Left lung (tissue), 10 donors: Measurements from ENCODE around the gene TSC22D3. TPM values are rescaled to one million over a fixed set of nuclear protein-coding genes. Genes with fewer than 3 reads are reported as not detected.

Experiments used
- ATAC-seq: fragments of 200-7000 bp; cut with Tn5 transposase; one replicate; pipeline ENCODE4 v1.9.1; 2020; ENCODE audit warnings: moderate library complexity
- DNase-seq, 4 donors: peaks; one replicate each; pipeline ENCODE4 v3.0.0-alpha.2; 2013 to 2020
- H3K27ac ChIP-seq, 2 donors: fragments of 200-600 bp; sonication (generic) in 1 of 2; one replicate each; pipeline versions ENCODE4 v1.5.0 to v1.8.0; 2020 to 2021
- H3K27me3 ChIP-seq, 2 donors: fragments of 200-600 bp; sonication (generic) in 1 of 2; one replicate each; pipeline versions ENCODE4 v1.5.0 to v1.8.0; 2020 to 2021
- H3K36me3 ChIP-seq, 2 donors: fragments of 200-600 bp; sonication (generic) in 1 of 2; one replicate each; pipeline versions ENCODE4 v1.5.0 to v1.8.0; 2020 to 2021
- H3K4me1 ChIP-seq, 2 donors: fragments of 200-600 bp; one replicate each; pipeline ENCODE4 v1.8.0; 2021
- H3K4me3 ChIP-seq, 2 donors: fragments of 200-600 bp; sonication (generic) in 1 of 2; one replicate each; pipeline versions ENCODE4 v1.5.0 to v1.8.0; 2020 to 2021; ENCODE audit warnings: mild to moderate bottlenecking in 1 of 2
- H3K9me3 ChIP-seq, 2 donors: fragments of 200-600 bp; sonication (generic) in 1 of 2; one replicate each; pipeline versions ENCODE4 v1.5.0 to v1.8.0; 2020 to 2021
- CTCF ChIP-seq, 2 donors: fragments of 200-600 bp; sonication (generic) in 1 of 2; IDR thresholded peaks; one replicate each; pipeline versions ENCODE4 v1.5.0 to v1.8.0; 2021; ENCODE audit warnings: antibody characterized with exemption in 2 of 2
- intact Hi-C, 2 donors: fragments of 100-400 bp; cut with DNase I; formaldehyde crosslinking; loops; one replicate each; pipeline versions ENCODE4 v1.11.2 to v1.14.2; 2022
- polyA plus RNA-seq, 6 donors: library from polyadenylated mRNA; unstranded; fragments of 120-200 nt; gene quantifications; one replicate each; pipeline ENCODE4 v1.2.1, GENCODE V29; 2013; ENCODE audit not compliant: insufficient read length in 6 of 6
- total RNA-seq, 2 donors: library from RNA; stranded (reverse); fragmentation: NEBNext Ultra II Directional; extraction: Animal tissue kit (Norgen Biotek cat#: 25700); gene quantifications; one replicate each; pipeline ENCODE4 v1.2.1, GENCODE V29; 2021
- donor health status: DM: no; HTN: yes; CAD: no.
- donor health status: DM: no; HTN: no; CAD: no.

The TSC22D3 gene
- total and polyA plus RNA-seq, 8 donors, result 119 to 156 (median 126) TPM

- intact Hi-C loops, result no loop called here
- peaks cover 13 to 70% of the 10 kb centered on the region in 2 donors for H3K4me1 ChIP-seq
- H3K4me3 ChIP-seq, result peak overlapping the region in 1 of 2 donors; percentile 72
- H3K9me3 ChIP-seq, result no peaks in the 10 kb centered on the region
- H3K27ac ChIP-seq, result peak overlapping the region; percentile 92 to 98
- H3K27me3 ChIP-seq, result no peaks in the 10 kb centered on the region
- TF ChIP-seq CTCF (IDR thresholded peaks at IDR 0.05), result no peak
- ATAC-seq (no peak), DNase-seq (no peak)
- peaks cover 0 to 28% of the 10 kb centered on the region in 2 donors for H3K36me3 ChIP-seq
These were observed 61.9 kb downstream of the TSC22D3 start for GRCh38 chrX:107713543-107714205.

DNA sequence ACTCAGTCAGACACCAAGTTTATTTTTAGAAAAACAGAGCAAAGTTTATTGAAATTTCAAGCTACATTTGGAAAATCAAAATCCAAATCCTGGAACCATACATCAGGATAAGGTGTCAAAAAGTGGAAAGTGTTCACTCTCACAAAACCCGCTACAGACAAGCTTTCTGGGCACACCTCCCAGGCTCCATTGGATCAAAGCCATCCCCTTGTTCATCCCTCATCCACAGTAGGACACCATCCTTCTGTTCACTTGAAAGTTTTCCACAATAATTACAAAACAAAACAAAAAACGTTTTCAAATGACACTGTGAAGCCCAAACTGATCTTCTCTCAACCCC lies 62.4 kb downstream of the TSC22D3 start:
- H3K27me3 ChIP-seq, result no peaks in the 10 kb centered on the region

GRCh38 chrX:107712231-107713202 lies 63.1 kb downstream of the TSC22D3 start:
- Histone ChIP-seq H3K36me3 (peaks cover 0 to 28% of the 10 kb centered on the region in 2 donors), H3K27ac (peak overlapping the region; percentile 92 to 98), H3K4me3 (peak overlapping the region in 1 of 2 donors; percentile 72), H3K4me1 (peaks cover 13 to 61% of the 10 kb centered on the region in 2 donors), H3K9me3 (no peaks in the 10 kb centered on the region), H3K27me3 (no peaks in the 10 kb centered on the region)
- DNase-seq (no peak), ATAC-seq (peak; percentile 18)
- no peak for TF ChIP-seq CTCF (IDR thresholded peaks at IDR 0.05)
- intact Hi-C loops, result no loop called here

More for the DNA sequence above, 62.4 kb downstream of the TSC22D3 start:
- peak overlapping the region; percentile 92 to 98 for H3K27ac ChIP-seq
- H3K9me3 ChIP-seq, result no peaks in the 10 kb centered on the region
- intact Hi-C loops, result no loop called here
- DNase-seq (no peak), ATAC-seq (no peak)
- H3K36me3 ChIP-seq, result peaks cover 0 to 28% of the 10 kb centered on the region in 2 donors
- H3K4me3 ChIP-seq, result peak overlapping the region in 1 of 2 donors; percentile 72
- peaks cover 13 to 68% of the 10 kb centered on the region in 2 donors for H3K4me1 ChIP-seq
- no peak for TF ChIP-seq CTCF (IDR thresholded peaks at IDR 0.05)

- Histone ChIP-seq H3K27me3 (no peaks in the 10 kb centered on the region), H3K36me3 (peaks cover 0 to 28% of the 10 kb centered on the region in 2 donors), H3K4me1 (peaks cover 9 to 56% of the 10 kb centered on the region in 2 donors), H3K9me3 (no peaks in the 10 kb centered on the region), H3K4me3 (no peak overlapping the region), H3K27ac (peak overlapping the region; percentile 92 to 98)
- TF ChIP-seq CTCF (IDR thresholded peaks at IDR 0.05), result no peak
- no peak for ATAC-seq
- DNase-seq, result no peak
- intact Hi-C loops, result no loop called here
These were observed 63.9 kb downstream of the TSC22D3 start for GRCh38 chrX:107711521-107712181.
